ENCODE data around the gene TTC32. TPM values are rescaled to one million over a fixed set of nuclear protein-coding genes. Genes with fewer than 3 reads are reported as not detected.
"Not testable (repeated sequence)": the region's sequence is repeated elsewhere in the genome, so short reads cannot be mapped to it uniquely, and the experiment has no call there.

The TTC32 gene
- total and polyA plus RNA-seq, 8 donors, result 3.2 to 24.3 (median 5.2) TPM

DNA sequence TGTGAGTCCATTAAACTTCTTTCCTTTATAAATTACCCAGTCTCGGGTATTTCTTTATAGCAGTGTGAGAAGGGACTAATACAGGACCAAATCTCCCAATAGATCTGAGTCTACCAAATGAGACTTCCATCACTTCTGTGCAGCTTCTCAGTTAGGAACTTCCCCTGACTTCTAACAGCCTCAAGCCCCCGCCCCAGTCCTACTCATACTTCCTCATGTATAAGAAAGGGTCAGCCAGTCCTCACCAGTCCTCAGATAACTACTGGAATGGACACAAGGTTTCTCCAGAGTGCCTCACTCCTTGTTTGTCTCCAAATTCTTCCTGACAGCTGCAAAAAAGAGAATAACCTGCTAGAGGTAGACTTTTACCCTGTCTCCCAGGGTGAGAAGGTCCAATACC, 19.5 kb downstream of the TTC32 start:
- FAIRE-seq (no peak), DNase-seq (no peak), ATAC-seq (no peak)
- no peaks in the 10 kb centered on the region for H3K27me3 ChIP-seq
- 73 to 81% methylated on average over 2 of the region's 2 CpGs for WGBS, 2 donors
- no peak overlapping the region for H3K27ac ChIP-seq
- no peaks in the 10 kb centered on the region for H3K9me3 ChIP-seq
- intact Hi-C loops (cut with DNase I), result no loop called here
- no peaks in the 10 kb centered on the region for H3K4me1 ChIP-seq
- TF ChIP-seq, protein P1, sequence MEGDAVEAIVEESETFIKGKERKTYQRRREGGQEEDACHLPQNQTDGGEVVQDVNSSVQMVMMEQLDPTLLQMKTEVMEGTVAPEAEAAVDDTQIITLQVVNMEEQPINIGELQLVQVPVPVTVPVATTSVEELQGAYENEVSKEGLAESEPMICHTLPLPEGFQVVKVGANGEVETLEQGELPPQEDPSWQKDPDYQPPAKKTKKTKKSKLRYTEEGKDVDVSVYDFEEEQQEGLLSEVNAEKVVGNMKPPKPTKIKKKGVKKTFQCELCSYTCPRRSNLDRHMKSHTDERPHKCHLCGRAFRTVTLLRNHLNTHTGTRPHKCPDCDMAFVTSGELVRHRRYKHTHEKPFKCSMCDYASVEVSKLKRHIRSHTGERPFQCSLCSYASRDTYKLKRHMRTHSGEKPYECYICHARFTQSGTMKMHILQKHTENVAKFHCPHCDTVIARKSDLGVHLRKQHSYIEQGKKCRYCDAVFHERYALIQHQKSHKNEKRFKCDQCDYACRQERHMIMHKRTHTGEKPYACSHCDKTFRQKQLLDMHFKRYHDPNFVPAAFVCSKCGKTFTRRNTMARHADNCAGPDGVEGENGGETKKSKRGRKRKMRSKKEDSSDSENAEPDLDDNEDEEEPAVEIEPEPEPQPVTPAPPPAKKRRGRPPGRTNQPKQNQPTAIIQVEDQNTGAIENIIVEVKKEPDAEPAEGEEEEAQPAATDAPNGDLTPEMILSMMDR (IDR thresholded peaks at IDR 0.05), result no peak
- no peak overlapping the region for H3K4me3 ChIP-seq
- no peaks in the 10 kb centered on the region for H3K36me3 ChIP-seq

GRCh38 chr2:19881908-19882265, 19.9 kb downstream of the TTC32 start:
- WGBS, 2 donors, result 37 to 78% methylated on average over 2 of the region's 2 CpGs
- ATAC-seq (no peak), DNase-seq (no peak), FAIRE-seq (no peak)
- Histone ChIP-seq H3K36me3 (no peaks in the 10 kb centered on the region), H3K4me1 (no peaks in the 10 kb centered on the region), H3K27ac (no peak overlapping the region), H3K9me3 (no peaks in the 10 kb centered on the region), H3K27me3 (no peaks in the 10 kb centered on the region), H3K4me3 (no peak overlapping the region)
- intact Hi-C loops (cut with DNase I), result no loop called here
- TF ChIP-seq, protein P1 (IDR thresholded peaks at IDR 0.05), result no peak

GRCh38 chr2:19881221-19881907, 20.4 kb downstream of the TTC32 start:
- ATAC-seq (no peak), FAIRE-seq (no peak), DNase-seq (no peak)
- H3K27me3 ChIP-seq, result no peaks in the 10 kb centered on the region
- intact Hi-C loops (cut with DNase I), result no loop called here
- TF ChIP-seq, protein P1 (IDR thresholded peaks at IDR 0.05), result no peak
- H3K27ac ChIP-seq, result no peak overlapping the region
- 71 to 82% methylated on average over 2 of the region's 2 CpGs for WGBS, 2 donors
- H3K9me3 ChIP-seq, result no peaks in the 10 kb centered on the region
- no peak overlapping the region for H3K4me3 ChIP-seq
- H3K4me1 ChIP-seq, result no peaks in the 10 kb centered on the region
- H3K36me3 ChIP-seq, result no peaks in the 10 kb centered on the region

DNA sequence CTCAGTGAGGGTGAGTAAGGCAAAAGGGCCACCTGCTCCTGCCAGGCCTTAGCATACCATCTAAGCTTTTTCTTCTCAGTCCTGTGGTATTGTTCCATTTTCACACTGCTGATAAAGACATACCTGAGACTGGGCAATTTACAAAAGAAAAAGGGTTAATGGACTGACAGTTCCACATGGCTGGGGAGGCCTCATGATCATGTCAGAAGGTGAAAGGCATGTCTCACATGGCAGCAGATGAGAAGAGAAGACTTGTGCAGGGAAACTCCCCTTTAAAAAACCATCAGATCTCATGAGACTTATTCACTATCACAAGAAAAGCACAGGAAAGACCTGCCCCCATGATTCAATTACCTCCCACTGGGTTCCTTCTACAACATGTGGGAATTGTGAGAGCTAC, 21.6 kb downstream of the TTC32 start:
- H3K36me3 ChIP-seq; H3K4me3 ChIP-seq; DNase-seq; H3K27me3 ChIP-seq; intact Hi-C loops (cut with DNase I); H3K9me3 ChIP-seq; H3K4me1 ChIP-seq; ATAC-seq; H3K27ac ChIP-seq; FAIRE-seq: not testable (repeated sequence)

DNA sequence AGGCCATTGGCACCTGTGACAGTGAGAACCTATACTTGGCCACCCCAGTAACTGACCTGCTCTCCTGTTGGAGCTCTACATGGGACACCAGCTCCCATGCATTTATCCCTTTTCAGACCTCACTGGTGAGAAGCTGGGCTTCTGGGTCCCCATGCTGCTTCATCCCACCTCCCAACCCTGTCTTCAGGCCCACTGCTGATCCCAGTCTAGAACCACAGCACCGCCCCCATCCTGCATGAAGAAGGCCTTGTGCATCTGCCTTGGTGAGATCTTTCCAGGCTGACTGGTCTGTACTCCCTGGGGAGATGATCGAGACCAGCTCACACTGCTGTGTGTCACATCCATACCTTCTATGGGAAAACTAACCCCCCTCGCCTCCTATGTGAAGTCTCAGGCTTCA, 22.7 kb downstream of the TTC32 start:
- Histone ChIP-seq H3K27ac (no peak overlapping the region), H3K36me3 (no peaks in the 10 kb centered on the region), H3K27me3 (no peaks in the 10 kb centered on the region), H3K4me1 (no peaks in the 10 kb centered on the region), H3K9me3 (no peaks in the 10 kb centered on the region), H3K4me3 (no peak overlapping the region)
- DNase-seq (no peak), FAIRE-seq (no peak), ATAC-seq (no peak)
- 75 to 77% methylated on average over 3 of the region's 3 CpGs for WGBS, 2 donors
- intact Hi-C loops (cut with DNase I), result no loop called here
- TF ChIP-seq, protein P1 (IDR thresholded peaks at IDR 0.05), result no peak
